Inferior parietal cortex (tissue), 1 donor: ENCODE data around the gene CELA3B.
"Not testable (repeated sequence)": the region's sequence is repeated elsewhere in the genome, so short reads cannot be mapped to it uniquely, and the experiment has no call there.

Experiments
- DNase-seq: peaks from one replicate; pipeline ENCODE4 v3.0.0-alpha.2; 2016; ENCODE audit errors: extremely low spot score

Gene CELA3B, protein sequence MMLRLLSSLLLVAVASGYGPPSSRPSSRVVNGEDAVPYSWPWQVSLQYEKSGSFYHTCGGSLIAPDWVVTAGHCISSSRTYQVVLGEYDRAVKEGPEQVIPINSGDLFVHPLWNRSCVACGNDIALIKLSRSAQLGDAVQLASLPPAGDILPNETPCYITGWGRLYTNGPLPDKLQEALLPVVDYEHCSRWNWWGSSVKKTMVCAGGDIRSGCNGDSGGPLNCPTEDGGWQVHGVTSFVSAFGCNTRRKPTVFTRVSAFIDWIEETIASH

GRCh38 chr1:21976703-21977239 lies at the start of gene CELA3B:
Gene CELA3B (plus strand): TSS chr1:21977022. CDS start chr1:21977040, 18 bp downstream.
- DNase-seq, result not testable (repeated sequence)

- no peak for DNase-seq
Observed at GRCh38 chr1:21927533-21928237, 49.1 kb upstream of the CELA3B start.

DNA sequence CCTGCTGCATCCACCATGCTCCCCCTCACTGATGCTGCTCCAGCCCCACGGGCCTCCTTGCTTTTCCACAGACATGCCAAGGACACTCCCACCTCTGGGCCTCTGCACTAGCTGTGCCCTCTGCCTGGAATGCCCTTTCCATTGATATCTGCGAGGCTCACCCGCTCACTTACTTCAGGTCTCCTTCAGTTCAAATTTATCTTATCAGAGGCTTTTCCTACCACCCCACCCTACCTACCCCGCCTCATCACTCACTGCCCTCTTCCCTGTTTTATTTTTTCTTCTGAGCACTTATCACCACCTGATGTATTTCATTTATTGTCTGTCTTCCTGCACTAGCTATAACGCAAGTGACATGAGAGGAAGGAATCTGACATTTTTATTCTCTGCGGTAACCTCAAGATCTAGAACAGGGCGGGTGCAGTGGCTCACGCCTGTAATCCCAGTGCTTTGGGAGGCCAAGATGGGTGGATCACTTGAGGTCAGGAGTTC lies 46.7 kb upstream of the CELA3B start:
- DNase-seq, result no peak

GRCh38 chr1:21930629-21931170 lies 46.1 kb upstream of the CELA3B start:
- DNase-seq, result no peak

DNA sequence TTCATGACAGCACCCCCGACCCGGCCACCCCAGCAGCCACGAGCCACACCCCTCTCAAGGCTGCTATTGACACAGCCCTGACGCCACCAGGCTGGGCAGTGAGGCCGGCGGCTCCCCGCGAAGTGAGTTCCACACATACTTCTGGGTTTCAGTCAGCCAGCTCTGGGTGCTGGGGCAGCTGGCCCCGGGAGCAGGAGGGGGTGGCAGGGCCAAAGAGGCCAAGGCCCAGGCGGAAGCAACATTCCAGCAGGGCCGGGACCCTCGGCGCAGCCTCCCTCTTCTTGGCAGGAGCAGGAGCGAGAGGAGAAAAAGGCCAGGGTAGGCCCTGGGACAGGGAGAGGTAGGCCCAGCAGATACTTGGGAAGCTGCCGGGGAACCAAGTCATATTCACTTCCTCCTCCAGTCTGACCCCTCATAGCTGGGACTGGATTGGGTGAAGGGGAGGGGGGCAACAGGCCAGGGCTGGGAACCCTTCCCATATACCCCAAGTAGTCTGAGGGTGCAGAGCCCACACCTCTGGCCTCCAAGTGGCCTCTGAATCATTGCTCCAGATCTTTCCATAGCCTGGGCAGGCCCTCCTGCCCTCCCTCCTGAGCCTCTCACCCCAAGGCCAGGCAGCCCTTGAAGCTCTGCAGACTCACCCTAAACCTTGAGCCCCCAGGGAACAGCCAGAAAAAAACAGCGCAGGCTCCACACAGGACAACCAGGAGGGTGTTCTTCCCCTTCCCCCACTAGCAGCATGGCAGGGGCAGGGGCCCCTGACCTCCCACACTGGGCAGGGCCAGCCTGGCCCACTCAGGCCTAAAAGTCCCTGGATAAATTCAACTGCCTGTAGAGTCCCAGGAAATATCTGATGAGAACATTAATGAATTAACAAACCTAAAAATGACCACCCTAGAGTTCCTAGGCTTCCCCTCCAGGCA lies 45.4 kb upstream of the CELA3B start:
- no peak for DNase-seq

DNA sequence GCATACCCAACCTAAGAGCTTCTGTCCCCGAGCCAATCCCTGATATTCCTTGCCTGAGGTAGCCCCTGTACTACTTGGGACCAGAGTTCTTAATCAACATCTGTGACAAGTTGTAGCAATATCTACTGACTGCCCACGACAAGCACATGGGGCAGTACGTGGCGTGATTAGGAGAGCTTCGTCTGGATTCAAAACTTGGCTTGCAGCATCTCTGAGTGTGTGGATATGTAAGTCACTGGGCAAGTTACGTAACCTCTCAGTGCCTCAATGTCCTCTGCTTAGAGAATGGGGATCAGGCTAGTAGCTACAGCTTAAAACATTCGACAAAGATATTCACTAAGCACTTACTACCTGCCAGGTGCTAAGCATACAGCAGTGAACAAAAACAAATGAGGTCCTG lies 44.7 kb upstream of the CELA3B start:
- DNase-seq, result no peak

DNA sequence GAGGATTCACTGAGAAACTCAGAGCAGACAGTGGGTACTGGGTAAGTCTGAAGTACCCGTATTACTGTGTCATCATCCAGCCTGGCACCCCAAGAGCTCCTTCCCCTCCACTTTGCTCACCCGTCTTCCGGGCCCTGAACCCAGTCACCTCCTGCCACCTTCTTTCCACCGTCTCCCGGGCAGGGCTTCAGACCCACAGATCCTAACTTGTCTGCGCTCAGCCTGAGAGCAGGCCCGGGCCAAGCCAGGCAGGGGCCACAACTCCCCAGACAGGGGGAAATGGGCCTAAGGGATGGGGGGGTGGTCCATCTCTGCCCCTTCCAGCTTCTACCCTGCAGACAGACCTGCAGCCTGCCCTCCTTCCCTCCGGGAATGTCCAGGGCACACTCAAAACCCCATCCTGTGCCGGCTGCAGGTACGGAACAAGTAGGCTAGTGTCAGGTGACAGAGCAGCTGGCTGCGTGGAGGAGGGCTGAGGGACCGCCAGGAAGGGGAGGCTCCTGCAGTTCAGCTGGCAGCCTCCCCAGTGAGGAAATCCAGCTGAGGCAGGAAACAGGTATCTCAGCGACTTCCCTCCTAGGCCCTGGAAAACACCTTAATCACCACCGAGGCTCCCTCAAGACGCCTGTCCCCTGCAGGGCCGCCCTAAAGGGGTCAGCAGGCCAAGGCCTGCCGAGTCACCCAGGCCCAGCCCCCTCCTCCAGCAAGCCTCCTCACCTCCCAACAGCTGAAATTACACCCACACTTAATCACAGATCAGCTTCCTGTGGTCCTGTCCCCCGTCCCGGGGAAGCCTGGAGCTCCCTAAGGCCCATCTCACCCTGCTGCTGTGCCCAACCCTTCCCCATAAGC lies 43.2 kb upstream of the CELA3B start:
- no peak for DNase-seq

- no peak for DNase-seq
Observed at GRCh38 chr1:21935393-21935804, 41.4 kb upstream of the CELA3B start.

GRCh38 chr1:21935891-21936365 lies 40.9 kb upstream of the CELA3B start:
- no peak for DNase-seq

DNA sequence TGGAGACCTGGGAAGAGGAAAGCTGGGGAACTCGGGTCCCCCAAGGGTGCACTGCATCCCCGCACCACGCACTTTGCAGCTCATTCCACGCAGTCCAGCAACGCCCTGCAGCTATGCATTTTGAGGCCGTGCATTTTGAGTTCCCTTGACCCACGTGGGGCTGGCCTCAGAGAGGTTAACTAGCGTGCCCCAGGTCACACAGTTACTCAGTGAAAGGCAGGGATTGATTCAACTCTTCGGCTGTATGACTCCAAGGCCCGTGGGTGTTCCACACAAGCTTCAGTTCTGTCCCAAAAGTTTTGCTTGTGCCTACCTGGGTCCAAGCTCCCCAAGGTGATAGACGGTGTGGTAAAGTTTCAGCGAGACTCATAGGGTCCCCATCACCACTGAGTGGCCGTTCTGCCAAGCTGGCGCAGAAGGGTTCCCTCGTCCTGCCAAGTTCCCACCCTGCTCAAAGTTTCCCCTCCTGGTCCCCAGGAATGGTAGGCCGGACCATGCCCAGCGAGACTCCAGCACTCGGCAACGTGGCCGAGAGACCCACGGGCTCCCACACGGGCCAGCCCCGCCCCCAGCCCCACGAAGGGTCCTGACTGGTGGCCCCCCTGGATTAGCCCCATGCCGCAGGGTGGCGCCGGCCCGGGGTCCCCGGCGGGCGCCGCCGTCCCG lies 40.3 kb upstream of the CELA3B start:
- no peak for DNase-seq

DNA sequence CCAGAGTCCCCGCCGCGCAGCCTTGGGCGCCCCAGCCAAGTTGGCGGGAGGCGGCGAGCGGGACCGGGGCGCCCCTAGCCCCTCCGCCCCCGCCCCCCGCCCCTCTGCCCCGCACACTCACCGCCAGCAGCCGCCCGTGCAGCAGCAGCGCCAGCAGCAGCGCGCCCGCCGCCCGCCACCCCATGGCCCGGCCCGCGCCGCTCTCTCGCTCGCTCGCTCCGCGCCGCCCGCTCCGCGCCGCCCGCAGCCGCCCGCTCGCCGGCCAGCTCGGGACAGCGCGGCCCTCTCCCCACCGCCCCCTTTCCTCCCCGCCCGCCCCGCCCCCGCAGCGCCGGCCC lies 39.8 kb upstream of the CELA3B start, which contains the start of gene HSPG2:
HSPG2 (minus strand) TSS at position 277 of the 338 bp plus-strand sequence; CDS start at position 184, 93 bp downstream.
- DNase-seq, result no peak

GRCh38 chr1:21937372-21938121 lies 39.3 kb upstream of the CELA3B start:
- peak; percentile 73 for DNase-seq

DNA sequence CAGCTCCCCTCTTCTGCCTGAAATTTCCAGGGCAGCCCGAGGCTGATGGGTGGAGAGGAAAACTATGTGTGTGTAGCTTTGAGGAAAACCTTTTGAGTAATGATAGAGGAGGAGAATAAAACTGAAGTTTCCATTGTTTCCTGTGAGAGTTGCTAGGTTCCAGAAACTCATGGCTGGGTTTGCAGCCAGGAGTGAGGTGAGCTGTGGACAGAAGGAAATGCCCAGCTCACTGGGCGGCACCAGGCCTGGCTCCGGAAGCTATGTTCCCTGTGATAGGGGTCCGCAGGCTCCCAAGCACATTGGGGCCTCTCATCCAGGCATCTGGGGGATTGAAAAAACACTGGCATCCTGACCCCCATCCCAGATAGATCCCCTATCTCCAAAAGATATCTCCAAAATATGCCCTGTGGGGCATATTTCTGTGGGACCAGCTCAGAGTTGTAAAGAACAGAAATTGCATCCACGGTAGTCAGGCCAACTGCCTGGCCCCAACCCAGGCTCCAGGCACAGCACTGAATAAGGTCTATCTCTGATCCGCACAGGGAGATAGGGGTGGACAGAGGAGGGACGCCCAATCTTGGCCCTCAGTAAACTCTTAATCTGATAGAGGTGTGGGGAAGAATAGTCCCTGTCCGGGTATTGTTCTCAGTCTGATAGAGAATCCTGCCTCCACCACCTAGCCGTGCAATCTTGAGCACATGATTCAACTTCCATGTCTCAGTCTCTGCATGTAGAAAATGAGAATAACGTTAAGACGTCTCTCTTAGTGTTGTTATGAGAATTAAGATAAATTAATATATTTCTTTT lies 37.9 kb upstream of the CELA3B start:
- no peak for DNase-seq

- peak; percentile 77 for DNase-seq
Observed at GRCh38 chr1:21939650-21940374, 37.0 kb upstream of the CELA3B start.

- no peak for DNase-seq
Observed at GRCh38 chr1:21940492-21940891, 36.3 kb upstream of the CELA3B start.

DNA sequence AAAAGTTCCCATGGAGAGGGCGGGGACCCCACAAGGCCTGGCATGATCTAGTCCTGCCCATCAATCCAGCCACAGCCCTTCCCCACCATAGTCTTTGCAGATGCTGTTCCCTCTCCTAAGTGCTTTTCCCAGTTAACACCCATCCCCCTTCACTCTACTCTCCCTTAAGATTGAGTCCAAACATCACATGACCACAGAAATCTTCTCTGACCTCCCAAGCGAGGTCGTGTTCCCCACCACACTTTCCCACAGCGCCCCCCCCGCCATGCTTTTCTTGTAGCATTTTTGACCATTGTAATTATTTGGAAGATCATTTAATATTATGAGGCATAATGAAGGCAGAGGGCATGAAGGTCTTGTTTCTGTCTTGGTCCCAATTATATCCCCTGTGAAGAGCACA lies 35.5 kb upstream of the CELA3B start:
- no peak for DNase-seq

- no peak for DNase-seq
Observed at GRCh38 chr1:21942464-21942863, 34.4 kb upstream of the CELA3B start.
